ENCODE results near the gene RAB6B.

The RAB6B gene

DNA sequence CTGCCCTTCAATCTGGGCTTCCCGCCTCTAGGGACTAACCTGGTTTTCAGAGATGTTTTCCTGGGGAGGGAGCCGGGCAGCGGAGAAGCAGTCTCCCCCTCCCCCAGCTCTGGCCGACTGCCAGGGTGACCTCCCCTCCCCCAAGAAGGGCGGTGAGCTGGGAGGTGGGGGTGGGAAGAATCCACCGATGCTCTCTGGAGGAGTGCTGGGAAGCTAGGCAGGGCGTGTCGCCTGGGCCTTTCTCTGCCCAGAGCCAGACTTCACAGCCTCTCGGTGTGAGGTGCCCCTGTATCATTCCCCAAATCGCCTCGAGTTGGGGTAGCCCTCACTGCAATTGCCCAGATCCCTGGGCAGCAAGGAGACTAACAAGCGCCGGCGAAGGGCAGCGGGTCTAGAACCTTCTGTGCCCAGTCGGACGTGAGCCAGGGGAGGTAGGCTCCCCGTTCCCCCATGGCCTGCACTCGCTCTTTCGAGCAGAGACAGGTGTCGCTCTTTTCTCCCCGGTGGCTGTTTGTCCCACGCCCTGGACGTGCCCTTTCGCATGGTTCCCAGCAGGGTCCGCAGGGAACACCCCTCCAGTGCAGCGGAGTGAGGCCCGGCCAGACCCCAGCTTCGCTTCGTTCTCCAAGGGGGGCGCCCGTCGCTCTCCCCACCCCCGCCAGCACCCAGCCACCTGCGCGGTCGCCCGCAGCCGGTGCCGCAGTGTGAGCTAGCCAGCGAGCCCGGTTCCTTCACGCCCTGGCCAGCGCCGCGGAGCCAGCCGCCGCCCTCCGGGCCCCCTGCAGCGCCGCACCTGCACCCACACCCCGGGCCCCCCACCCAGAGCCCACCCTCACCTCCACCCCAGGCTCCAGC is 1.1 kb downstream of the RAB6B start:
- DNase-seq, result no peak

DNA sequence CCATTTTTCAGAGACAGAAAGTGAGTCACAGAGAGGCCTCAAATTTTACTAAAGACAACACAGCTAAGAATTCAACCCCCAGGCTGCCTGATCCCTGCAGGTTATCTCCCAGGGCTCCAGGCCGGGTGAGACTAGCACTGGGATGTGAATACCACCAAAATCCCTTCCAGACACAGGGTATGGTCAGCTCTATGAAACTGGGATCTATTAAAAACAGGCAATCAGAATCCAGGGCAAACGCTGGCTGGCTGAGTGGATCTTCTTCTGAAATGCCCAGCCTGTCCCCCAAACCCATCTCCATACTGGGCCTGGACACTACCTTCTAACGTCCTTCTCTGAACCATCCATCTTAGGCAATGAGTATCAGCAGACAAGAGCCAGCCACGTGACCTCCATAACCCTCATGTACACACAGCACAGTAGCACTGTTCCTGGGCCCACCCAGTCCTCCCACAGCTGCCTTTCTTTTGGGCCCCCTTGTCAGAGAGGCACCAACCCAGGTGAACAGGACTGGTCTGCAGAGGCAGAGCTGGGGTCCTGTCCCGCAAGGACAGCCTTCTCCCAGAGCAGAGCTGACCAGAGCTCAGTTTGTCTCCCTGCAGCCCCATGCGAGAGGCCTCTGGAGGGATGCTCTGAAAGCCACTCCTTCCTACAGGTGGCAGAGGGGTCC is 1.9 kb downstream of the RAB6B start:
- DNase-seq, result no peak

DNA sequence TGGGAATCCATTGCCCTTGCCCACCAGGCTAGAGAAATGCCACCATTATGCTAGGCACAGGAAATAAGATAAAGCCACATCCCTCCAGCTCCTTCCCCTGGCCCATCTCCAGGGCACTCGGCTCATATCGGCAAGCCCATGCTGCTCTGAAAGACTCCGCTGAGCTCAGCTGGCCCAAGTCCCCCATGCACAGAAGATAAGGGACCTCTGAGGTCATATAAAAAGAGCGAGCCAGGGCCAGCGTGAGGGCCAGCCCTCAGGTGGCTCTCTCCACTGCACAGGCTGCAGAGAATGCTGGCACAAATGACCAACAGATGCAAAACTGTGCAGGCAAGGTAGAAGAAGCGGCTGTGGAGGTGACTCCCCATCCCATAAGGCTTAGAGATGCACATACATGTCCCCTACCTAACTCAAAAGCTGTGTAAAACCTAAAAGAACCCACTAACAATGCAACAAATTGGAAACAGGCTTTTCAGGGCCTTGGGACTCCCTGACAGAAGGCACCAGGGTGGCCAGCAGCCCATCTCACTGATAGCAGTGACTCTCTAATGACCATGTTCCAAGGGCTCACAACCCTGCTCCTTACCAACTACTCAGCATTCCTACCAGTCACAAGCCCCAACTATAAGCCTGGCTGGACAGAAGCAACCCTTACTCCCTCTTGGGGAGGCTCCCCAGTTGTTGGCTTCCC is 3.0 kb downstream of the RAB6B start:
- no peak for DNase-seq

DNA sequence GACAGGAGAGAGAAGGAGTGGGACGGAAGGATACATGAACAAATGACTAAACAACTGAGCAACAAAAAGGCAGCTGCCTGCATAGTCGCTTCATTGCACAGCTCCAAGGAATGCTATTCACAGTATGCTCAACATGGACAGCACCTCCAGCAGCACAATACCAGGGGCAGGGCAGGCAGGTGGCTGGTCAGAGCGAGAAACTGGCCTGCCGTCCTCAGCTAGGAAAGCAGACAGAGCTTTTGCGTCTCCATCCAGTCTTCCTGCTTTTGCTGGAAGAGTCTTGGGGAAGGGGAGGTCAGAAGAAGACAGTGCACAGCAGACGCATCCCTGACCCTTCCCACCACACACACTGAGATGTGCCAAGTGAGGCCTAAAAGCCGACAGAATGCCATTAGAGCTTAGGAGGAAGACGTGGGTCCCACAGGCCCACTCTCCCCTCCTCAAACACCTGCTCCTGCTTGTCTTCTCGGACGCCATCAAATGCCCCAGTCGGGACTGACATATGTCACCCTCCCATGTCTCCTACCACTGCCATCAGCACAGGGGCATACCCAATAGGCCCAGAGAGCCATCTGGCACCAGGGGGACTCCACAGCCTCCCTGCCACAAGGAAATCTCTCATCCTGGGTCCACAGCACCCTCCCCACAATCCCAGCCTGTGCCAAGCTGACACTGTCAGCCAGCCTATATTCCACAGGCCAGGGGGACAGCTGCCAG is 3.9 kb downstream of the RAB6B start:
- no peak for DNase-seq

DNA sequence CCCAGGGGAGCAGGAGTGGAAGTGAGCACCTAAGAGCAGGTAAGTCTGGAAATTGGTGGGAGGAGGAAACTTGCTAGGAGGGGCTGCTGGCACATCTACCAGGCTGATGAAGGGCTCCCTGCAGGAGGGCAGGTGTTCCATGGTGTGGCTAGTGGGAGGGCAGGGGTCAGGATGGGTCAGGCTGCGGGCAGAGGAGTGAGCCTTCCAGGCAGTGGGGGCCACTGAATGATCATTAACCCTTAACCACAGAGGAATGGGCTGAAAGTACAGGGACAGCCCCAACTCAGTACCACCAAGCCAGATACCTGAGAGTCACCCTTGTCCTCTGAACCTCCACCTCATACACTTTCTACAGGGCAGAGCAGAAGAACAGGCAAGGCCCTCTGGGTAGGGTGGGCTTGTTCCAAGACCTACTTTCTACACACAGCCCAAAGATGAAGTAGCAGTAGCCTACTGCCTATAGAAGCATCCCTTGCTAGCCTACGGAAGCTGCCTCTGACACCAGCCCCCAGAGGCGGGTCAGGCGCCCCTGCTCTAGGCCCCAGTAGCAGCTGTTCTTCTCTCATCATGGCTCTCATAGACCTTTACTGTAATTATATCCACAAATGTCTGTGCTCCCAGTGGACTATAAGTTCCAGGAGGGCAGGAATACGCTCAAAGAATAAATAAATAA is 4.6 kb downstream of the RAB6B start:
- no peak for DNase-seq

DNA sequence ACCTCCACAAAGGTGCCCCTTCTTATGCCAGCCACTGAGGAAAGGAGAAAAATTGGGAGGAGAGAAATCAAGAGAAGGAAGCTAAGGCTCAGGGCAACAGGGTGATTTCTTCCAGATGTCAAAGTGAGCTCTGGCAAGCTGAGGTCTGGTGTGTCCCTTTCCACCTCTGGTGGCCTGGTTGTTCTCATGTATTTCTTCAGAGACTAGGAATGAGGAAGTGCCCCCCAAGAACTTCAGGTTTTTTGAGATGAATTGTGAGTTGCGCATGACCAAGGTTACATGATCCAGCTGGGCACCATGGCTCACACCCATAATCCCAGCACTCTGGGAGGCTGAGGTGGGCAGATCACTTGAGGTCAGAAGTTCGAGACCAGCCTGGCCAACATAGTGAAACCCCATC is 5.6 kb downstream of the RAB6B start:
- DNase-seq, result no peak

DNA sequence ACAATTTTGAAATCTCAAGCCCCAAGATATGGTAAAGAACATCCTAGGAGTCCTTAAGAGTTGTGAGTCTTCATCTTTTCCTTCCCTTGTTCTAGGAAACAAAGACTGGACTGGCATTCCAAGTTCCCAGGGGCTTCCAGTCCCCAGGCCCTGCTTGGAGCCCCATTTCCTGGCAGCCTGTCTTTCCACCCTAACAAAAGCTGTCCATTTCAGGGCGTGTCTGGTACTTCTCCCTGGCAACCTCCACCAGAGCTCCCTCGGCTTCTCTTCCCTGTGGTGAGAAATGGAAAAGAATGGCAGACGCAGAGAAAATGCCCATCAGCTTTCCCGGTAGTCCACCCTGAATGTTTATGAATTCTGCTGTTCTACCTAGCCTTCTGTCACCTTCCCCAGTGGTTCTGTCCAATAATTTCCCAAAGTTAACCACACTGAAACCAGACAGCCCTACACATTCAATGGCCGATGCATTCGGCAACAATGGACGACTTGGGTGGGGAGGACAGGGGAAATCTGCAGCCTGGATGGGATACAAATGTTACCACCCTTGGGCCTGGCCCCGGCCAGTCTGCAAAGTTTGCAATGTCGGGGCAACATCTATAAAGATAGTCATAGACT is 6.8 kb downstream of the RAB6B start:
- no peak for DNase-seq

DNA sequence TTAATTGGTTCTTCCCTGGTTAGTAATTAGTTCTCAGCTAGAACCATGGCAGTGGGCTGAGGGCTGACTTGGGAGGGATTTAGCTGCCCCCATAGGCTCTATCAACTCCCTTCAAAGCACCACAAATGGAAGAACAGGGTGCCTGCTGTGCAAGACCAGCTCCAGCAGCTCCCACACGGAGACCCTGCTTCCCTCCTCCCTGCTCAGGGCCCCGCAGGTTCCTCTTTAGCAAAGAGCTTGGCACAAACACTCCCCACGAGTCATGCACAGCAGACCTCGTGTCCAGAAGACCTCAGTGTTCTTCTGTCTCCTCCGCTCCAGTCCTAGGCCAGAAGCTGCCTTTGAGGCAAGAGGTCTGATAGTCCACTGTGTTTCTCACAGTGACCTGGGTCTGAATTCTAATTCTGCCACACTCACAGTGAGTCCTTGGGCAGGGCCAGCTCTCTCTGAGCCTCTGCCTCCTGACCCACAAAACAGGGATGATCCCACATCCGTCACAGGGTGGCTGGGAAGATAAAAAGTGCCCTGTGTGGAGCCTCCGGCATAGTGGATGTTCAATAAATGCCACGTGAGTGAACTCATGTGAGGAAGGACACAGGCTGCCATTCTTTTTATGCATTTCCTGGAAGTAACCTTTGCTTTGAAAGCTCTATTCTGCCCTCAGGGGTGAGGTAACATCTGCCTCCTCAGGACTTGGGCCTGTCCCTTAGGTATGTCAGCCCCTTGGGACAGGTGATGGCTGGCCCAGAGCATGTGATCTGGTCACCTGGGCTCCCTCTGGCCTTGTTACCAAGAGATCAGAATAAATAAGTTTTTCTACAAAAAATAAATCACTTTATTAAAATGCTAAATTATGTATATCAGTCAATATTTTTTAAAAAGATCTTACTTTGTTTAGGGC is 7.6 kb downstream of the RAB6B start:
- DNase-seq, result no peak

DNA sequence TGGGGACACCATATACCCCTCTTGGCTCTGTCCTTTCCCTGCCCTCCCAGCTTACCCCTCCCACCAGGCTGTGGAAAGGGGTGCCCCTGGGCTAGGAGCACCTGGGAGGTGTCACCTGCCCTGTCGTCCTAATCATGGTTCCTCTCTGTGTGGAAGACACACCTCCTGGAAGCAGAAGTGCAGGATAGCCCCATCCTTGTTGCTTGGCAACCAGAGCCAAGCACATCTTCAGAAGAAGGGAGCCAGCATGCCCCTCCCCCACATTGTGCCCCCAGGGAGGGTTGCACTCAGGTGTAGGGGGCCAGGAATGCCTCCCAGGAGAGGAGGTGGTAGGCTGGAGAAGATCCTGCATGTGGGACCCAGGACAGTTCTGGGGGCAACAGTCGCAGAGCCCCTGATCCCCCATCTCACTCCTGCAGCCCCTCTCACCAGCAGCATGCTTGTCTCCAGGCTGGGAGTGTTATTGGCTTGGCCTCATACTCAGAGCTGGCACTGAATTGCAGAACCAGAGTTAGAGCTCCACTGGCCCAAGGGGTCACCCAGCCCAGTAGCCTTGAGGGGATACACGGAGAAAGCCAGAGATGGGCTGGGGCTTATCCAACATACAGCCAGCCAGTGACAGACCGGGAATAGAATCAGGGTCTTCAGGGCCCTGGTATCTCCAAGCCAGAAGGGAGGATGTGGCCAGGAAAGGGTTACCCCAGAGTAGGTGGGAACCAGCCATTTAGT is 8.4 kb downstream of the RAB6B start:
- no peak for DNase-seq

DNA sequence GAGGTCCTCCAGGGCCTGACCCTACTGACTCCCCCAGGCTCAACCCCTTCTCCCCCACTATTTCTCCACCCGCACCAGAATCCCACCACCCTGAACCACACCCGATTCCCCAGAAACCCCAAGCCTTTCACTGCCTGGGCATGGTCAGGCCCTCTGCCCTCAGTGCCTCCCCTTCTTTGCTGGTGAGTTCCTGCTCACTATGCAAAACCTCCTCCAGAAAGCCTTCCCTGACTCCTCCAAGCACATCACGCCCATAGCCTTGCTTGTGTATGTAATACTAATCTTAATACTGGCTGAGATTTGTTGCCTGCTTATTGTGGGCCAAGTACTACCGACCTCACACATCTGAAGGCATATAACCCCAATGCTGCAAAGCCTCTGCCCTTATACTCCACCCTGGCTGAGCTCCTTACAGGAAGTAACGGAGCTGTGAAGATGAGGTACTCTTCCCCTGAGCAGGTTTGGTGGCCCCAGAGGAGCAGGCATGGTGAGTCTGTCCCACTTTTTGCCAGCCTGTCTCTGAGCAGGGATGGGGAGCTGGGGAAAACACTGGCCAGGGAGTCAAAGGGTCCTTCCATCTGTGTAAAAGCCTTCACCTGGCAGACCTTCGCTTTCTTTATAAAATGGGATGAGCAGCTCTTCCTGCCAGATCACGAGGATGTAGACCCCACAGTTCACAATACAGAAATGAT is 9.5 kb downstream of the RAB6B start:
- no peak for DNase-seq

DNA sequence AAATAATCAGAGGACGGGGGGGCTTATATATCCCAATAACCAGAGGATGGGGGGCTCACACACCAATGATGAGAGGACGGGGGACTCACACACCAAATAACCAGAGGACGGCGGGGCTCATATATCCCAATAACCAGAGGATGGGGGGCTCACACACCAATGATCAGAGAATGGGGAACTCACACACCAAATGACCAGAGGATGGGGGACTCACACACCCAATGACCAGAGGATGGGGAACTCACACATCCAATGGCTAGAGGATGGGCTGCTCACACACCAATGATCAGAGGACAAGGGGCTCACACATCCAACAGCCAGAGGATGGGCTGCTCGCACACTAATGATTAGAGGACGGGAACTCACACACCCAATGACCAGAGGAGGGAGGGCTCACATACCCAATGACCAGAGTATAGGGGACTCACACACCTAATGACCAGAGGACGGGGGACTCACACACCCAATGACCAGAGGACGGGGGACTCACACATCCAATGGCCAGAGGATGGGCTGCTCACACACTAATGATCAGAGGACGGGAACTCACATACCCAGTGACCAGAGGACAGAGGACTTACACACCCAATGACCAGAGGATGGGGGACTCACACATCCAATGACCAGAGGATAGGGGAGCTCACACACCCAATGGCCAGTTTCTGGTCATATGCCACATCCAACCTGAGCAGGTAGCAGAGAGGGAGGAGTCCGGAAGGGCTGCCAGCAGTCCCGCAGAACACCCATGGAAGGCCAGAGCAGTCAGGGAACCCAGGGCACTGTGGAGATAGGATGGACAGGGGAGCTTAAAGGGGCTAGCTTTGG is 10.6 kb downstream of the RAB6B start:
- DNase-seq, result no peak

DNA sequence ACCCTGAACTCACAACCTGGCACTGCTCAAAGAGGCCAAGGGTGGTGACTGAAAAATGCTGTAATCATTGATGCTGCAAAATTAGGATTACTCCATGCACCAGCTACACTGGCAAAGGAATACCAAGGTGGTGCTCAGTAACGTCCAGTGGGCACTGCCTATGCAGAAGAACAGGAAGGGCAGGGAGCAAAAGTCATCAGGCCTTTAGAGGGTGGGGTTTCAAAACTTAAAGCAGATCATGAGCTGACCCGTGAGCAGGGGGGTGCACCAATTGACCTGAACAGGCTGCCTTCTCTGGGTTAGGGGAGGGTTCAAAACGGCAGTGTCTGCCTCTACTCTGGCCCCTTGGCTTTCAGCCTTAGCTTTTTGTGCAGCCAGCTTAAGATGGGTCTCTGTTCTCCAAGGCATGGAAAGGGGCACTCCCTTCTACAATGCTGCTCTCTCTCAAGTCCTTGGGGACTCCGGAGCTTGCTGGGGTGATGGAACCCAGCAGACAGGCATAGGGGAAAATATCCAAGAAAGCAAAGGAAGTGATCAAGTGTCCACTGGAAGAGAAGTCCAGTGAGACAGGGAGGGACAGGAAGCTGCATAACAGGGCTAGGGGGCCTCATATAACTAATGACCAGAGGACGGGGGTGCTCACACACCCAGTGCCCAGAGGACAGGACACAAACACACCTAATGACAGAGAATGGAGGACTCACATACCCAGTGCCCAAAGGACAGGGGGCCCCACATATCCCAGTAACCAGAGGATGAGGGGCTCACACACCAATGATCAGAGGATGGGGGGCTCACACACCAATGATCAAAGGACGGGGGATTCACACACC is 11.4 kb downstream of the RAB6B start:
- DNase-seq, result no peak

DNA sequence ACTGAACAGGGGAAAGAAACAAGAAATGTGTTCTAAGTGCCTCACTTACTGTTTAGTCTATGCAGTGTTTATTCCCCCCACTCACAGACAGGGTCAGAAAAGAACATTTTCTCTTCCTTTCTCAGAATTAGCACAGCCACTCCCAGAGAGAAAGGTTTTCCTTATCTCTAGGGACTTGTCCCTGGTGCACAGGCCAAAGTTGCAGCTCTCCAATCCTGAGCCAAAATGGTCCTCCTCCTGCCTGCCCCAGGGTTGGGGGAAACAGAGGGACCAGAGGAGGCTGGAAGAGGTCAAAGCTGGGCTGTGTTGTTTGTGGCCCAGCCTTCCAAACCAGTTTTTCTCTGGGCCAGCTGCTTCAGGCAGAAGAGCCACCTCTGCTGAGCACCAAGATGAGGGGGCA is 12.0 kb downstream of the RAB6B start:
- no peak for DNase-seq

DNA sequence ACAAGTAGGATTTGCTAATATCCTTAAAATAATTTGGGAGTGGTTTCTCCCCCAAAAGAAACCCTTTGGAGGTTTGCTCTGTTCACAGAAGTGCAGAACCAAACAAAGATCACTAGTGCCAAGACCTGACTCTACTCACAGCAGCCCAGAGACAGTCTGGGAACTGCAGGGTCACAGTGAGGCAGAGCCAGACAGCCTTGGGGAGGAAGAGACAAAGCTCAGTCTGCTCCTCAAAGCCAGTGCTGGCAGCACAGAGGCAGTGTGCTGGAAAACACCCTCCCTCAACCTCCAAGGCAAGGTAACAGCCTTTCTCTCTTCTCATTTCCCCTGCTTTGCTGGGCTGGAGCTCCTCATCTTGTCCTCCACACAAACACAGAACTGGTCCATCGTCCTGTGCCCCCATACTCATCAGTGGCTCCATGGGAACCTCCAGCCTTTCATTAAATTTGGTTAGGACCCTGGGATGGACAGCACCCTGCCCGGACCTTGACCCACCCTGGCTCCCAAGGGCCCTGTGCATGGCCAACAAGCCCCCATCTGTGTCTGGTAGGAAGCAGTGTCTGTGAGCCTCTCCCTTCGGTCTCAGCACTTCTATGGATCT is 12.6 kb downstream of the RAB6B start:
- no peak for DNase-seq

DNA sequence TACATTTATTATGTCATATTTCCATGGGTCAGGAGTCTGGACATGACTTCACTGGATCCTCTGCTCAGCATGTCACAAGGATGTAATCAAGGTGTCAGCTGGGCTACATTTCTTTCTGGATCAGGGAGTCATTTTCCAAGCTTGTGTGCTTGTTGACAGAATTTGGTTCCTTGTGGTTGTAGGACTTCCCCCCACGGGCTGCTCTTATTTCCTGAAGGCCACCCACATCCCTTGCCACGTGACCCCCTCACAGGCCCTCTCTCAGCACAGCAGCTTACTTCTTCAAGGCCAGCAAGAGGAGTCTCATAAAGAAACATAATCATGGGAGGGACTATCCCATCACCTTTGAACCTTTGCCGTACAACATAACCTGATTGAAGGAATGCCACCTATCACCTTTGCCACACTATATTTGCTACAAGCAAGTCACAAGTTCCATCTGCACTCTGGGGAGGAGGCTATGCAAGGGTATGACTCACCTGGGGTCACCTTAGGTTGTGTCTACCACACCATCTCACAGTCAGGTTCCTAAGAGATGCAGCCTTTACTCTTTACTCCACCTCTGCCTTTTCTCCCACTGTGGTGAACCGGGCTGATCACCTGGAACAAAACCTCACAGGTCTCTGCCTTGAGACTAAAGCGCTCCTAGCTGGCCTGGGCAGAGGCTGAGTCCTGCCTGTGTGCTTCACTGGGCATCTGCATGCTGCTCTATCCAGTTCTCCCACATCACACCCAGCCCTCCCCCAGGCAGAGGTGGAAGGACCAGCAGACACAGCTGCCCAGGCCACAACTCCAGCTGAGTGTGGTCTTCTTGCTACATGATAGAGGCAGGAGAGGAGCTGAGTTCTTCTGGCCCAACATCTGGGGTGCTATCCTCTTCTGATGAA is 13.5 kb downstream of the RAB6B start:
- DNase-seq, result peak; percentile 9

DNA sequence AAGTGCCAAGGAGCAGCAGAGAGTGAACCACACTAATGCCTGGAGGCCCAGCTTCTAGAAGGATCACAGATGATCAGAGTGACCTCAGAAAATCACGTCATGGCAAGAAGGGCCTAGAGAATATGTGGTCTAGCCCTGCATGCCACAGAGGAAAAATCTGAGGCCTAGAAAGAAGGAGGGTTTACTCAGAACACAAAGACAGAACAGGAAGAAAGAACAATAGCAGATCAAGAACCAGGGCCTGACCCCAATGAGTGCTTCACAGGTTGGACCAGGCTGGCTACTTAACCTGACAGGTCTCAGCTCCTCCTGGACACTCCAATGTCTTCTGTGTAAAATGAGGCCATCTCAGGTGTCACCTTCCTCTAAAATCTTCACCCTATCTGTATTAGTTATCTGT is 14.2 kb downstream of the RAB6B start:
- no peak for DNase-seq

Data from CD4-positive, alpha-beta T cell treated with Interleukin-4 for 4 hours (primary cell).